Fibroblast of peridontal ligament (primary cell): ENCODE measurements around the gene P2RY2.

Experiments used
- DNase-seq: peaks from one replicate; pipeline ENCODE4 v3.0.0-alpha.2; 2010; ENCODE audit errors: extremely low read depth

The P2RY2 gene

DNA sequence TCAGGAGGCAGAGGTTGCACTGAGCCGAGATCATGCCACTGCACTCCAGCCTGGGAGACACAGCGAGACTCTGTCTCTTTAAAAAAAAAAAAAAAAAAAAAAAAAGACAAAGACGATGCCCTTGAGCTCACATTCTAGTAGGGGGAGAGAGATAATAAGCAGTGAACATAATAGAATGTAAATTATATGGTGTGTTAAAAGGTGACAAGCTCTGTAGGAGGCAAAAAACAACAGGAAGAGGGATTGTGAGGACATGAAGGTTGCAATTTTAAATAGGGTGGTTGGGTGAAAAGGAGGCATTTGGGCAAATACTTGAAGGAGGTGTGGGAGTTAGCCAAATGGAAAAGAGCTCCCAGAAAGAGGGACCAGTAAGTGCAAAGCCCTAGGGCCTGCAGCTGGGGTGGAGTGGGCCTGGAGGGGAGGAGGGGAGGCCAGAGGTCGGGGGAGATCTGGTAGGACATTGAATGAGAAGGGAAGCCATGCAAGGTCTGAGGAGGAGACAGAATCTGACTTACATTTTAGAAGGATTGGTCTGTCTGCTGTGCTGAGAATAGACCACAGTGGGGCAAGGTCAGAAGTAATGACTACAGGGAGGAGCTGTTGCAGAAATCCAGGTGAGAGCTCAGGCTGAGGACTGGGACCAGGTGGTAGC, 26.6 kb downstream of the P2RY2 start:
- DNase-seq: no peak

DNA sequence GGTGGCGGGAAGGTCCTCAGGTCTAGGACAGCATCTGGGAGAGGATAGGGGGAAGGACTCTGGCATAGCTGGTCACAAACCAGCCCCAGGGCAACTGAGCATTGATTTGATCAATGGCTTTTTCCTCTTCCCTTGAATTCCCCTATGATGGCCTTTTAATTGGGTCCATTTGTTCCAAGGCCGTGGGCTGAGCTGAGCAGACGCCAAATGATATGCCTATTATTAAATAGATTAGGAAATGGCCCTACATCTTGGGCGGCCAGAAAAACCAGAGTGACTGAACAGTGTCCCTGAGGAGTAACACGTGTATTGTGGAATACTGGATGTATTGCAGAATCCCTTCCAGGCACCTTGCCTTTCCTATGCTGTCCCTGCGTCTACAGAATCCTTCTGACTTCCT, 27.4 kb downstream of the P2RY2 start:
- DNase-seq: no peak

DNA sequence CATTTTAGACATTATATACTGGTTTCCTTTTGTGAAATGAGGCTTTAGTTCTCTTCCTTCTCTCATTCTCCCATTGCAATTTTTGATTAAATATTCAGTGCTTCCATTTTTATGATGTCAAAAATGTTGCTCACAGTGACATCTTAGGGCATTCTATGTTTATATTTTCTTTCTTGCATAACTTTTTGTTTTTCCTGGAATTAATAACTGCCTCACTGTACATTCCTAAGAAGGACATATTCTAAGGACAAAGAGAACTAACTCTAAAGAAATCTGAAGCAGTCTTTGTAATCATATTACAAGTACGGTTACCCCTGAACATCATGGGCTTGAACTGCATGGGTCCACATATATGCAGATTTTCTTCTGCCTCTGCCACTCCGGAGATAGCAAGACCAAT, 28.2 kb downstream of the P2RY2 start:
- peak; percentile 30 for DNase-seq

DNA sequence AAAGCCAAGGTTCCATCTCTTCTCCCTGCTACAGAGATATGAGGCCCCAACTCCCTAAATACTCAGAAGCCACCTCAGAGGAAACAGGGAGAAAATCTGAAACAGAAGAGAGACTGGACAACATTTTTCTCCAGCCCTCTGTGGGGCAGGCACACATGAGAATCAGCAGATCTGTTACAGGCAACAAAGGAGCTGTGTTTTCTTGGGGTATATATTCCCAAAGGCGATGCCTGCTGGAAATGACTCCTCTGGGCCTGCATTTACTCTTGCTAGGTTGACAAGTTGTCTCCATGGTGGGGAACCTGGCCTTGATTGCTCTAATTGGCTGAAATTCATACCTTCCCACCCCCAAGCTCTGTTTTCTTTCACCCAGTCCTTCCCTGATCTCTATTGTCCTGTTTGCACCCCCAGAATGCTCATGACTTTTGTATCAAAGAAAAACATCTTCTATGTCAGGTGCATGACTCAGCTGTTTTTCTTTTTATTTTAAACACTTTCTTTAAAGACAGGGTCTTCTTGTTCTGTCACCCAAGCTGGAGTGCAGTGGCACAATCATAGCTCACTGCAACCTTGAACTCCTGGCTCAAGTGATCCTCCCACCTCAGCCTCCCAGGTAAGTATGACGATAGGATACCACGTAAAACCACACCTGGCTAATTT, 30.6 kb downstream of the P2RY2 start:
- DNase-seq: no peak

DNA sequence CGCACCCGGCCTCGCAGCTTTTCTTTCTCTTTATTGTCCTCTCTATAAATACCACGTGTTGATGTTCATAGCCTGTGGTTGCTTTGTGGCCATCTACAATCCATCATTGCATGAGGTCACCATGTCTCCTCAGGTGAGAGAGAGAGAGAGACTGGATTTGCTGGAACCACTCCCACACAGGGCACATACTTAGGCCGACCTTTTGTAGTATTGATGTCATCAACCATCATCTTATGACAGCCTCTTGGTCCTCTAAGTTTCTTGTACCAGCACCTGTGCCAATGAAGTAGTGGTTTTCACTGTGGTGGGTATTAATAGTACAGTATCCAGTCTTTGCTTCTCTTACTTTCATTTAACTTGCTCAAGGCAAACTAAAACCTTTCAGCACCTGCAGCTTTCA, 31.2 kb downstream of the P2RY2 start:
- DNase-seq: no peak

DNA sequence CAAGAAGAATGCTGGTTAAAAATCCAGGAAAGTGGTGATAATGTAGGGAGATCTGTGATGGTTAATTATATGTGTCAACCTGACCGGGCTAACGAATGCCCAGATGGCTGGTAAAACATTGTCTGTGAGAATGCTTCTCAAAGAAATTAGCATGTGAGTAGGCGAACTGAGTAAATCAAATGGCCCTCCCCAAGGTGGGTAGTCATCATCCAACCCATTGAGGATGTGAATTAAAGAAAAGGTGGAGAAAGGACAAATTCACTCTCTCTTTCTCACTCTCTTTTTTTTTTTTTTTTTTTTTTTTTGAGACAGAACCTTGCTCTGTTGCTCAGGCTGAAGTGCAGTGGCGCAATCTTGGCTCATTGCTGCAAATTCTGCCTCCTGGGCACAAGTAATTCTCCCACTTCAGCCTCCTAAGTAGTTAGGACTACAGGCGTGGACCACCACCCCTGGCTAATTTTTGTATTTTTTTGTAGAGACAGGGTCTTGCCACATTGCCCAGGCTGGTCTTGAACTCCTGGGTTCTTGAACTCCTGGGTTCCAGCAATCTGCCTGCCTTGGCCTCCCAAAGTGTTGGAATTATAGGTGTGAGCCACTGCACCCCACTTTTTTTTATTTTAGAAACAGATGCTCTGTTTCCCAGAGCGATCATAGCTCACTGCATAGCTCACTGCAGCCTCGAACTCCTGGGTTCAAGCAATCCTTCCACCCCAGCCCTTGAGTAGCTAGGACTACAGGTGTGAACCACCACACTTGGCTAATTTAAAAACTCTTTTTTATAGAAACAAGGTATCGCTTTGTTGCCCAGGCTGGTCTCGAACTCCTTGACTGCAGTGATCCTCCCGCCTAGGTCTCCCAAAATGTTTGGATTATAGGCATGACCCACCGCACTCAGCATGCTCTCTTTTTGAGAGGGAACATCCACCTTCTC, 32.0 kb downstream of the P2RY2 start:
- no peak for DNase-seq

DNA sequence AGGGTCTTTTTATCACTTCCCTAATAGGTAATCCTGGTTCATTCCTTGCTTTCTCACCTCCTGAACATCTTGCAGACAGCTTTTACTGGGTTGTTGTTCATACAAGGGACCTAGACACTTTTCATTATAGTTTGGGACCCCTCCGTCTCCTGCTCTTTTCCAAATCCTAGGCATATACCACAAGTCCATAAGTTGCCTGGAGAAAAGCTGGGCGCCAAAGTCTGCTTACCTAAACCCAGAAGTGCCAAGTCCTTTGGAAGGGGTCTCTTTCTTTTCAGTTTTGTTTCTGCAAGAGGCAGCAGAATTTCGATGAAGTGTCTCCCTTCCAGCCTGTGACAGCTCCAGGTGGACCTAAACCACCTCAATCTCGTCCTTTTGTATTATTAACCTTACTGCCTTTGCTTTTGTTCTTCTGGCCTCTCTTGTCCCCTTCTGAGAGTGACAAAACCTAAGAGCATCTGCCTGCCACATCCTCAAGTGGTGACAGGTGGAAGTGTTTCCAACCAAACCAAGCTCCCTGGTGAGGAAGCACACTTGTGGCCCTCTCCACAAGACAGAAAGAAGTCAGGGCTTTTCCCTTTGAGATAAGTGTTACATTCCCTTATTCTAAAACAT, 34.6 kb downstream of the P2RY2 start:
- no peak for DNase-seq

DNA sequence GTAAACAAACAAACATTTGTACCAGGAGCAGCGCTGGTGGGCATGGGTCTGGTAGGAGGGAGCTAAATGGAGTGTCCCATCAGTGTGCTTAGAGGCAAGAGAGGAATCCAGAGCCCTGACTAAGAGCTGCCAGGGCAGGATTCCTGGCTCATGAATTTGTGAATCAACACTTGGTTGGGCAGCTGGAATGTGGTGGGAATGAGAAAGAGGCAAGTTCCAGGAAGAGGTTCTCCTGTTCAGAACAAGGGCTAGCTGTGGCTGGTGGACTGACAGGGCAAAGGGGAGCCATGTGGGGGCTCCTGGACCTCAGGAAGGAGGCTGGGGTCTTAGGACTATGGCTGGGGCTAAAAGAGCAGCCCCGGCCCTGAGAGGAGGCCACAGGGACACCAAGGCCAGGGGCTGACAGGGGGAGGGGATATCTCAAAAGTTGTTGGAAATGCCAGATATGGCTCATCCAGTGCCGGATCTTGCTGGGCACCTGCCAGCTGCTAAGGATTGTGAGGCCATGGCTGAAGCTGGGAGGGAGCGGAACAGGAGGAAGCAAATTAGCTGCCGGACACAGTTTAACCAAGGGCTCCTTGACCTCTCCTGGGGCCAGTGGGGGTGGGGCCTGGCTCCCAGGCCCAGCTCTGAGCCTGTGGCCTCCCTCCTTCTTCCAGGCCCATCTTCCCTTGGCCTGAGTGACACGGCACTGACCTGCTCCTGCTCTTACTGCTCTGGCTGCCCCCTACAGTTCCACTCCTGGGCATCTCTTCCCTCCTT, 39.4 kb downstream of the P2RY2 start:
- DNase-seq: peak; percentile 98

DNA sequence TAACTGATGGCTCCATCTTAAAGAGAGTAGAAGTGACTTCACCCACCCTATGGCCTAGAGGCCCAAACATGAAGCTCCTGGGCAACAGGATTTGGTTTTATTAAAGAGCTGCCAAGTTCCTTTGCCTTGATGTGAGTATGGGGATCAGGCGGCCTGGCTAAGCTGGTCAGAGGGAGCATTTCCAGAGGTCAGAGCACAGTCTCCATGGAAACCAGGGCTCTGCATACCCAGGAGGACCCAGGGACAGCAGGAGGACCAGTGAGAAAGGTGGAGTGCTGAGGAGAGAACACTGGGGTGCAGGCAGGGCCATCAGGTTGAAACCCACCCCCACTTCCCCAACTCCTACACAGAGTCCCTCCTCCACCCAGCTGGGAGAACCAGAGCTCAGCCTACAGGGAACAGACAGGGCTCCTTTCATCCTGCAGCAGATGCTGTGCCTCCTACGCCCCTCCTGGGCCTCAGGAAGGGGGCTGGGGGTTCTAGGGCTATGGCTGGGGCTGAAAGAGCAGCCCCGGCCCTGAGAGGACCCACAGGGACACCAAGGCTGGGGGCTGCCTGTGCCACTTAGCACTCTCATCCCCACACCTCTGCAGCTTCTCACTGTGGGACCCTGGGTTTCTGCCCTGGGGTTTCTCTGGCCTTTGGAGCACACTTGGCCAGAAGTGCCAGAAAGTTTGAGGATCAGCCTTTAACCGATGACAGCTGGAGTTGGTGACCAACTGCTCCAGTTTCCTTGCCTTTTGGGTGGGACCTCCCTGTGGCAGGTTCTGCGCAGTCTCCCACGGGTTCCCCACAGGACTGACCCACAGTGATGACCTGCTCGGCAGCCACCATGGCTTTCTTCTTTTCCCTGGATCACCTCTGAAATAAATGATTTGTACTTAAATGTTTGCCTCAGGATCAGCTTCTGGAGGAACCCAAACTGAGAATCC, 40.3 kb downstream of the P2RY2 start:
- no peak for DNase-seq

DNA sequence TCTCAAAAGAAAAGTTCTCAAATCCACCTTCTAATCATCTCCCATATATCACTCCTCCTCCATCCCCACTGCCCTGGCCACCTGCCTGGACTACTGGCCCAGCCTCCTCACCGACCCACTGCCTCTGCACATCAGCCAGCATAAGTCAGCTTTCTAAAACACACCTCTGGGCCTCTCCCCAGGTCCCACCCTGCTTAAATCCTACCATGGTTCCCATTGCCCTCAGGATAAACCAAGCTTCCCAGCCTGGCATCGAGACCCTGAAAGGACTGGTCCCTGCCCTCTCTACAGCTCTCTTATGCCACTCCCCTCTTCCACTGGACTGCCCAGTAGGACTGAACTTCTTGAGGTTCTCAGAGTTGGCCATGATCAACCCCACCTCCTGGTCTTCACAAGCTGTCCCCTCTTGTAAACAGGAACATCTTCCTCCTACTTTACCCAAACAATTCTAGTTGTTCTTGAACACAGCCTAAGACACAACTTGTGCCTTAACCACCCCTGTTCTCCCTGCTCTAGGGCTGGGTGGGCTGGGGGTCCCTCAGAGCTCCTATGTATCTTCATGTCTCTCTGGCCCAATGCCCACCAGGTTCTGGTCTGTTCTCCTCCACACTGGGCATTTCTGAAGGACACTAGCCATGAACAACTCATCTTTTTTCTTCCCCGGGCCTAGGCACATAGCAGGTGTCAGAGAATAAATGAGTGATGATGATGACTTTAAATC, 41.5 kb downstream of the P2RY2 start:
- DNase-seq: no peak

DNA sequence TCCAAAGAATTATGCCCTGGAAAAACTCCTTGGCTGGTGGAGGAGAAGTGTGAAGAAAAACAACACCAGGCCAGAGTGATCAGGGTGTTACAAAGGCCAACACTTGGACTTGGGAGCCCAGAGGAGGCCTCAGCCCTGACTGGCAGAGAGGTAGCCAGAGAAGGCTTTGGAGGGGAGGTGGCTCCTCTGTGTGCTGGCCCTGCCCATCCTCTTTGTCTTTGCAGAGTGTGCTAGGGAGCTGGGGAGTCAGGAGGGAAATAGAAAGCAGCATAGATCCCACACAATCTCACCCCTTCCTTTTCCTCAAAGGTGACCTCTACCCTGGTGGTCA, 42.0 kb downstream of the P2RY2 start:
- DNase-seq: no peak

DNA sequence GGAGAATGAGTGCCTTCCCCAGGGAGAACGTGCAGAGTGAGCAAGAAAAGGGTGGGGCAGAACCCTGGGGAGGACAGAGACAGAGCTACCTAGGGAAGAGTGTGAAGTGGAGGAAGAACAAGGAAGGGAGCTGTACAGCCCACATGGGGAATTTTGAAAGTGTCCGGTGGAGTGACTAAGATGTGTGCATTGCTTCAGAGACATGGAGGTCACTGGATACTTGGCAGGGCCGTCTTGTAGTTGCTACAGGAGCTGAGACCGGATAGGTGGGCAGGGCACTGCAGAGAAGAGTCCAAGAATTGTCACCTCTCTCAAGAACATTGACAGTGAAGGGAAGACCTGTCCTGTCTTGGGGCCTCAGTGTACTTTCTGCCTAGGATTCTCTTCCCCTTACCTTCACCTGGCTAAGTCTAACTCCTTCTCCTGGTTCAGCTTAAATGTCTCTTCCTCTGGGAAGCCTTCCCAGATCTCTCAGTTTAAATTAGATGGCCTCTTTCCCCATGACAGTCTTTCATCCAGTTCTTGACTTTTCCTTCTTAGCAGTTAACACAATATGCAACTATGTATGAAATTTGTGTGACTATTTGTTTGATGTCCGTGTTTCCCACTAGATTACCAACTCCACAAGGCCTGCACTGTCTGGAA, 44.9 kb downstream of the P2RY2 start:
- no peak for DNase-seq

DNA sequence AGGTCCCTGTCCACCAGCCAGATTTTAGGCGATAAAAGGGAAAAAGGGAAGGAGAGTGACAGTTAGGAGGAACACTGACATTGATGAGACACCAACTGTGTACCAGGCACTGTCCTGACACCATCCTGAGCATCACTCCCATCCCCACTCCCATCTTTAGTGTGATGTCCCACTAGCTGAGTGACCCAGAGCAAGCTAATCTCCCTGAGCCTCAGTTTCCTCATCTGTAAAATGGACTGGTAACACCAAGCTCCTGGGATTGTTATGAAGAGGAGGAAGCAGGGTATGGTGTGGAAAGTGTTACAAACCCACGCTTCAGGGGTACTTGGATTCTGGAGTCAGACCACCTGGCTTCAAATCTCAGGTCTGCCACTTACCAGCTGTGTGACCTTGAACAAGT, 45.6 kb downstream of the P2RY2 start:
- DNase-seq: no peak

DNA sequence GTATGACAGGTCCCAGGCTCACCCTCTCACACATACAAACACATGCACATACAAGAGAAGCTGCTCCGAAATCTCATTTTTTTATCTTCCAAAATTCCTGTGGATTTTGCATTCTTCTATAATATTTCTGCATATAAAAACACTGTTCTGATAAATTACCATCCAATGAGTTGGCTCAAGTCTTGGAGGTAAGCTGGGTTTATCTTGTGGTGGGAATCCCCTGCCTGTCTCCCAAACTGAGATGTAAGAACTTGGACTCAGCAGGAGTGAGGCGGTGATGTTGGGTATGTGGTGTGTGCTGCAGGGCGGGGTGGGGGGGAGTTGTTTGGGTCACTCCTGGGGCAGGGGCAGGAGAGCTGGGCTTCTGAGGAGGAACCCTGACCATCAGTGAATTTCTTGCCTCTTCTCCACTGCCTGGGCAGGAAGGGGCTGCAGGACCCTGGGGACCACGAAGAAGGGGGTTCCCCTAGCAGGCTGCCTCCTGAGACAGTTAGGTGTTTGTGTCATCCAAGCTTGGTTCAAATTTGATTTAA, 47.3 kb downstream of the P2RY2 start:
- no peak for DNase-seq

DNA sequence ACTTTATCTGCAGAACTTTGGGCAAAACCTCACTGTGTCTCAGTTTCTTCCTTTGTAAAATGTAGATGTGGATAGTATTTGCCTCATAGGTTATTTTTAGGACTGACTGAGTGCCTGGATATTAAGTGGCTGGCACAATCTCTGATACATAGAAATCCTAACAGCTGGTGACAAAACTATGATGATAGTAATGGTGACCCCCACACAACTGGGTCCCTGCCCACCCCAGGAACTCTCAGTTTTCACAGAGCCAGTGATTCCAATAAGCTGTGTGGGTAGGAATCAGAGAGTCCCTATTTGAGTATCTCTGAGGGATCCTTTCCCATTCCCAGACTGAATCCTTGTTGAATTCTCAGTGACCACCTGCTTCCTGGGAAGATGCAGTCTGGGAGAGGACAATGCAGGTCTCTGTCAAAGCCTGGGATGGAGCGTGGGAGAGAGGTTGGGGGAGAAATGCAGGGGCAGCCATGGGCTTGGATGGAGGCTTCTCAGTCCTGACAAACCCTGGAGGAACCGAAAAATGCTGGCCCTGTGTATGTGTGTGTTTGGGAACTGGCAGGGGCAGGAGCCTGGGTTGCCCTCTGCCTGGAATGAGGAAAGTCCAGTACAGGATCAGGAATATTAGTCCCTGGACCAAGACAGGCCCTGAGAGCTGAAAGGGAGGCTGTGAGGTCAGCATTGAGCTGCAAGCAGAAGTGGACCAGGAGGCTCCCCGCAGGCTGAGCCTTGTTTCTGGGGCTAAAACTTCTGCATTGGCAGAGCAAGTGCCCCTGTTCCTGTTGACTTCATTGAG, 48.0 kb downstream of the P2RY2 start:
- DNase-seq: no peak

DNA sequence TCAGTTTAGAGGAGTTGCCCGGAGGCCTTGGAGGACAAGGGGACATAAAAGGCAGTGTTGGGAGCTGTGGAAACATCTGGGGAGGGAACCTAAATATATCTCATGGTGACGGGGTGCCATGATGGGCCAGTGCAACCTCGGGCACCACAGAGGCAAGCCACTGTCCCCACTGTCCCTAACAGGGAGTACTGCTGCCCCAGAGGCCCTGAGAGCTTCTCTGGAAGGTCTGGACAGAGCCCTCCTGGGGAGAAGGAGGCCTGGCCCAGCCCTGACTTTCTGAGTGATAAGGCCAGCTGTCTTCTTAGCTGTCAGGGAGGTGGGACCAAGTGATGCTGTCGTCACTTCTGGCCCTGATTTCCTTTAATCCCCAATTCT, 48.6 kb downstream of the P2RY2 start:
- DNase-seq: no peak

DNA sequence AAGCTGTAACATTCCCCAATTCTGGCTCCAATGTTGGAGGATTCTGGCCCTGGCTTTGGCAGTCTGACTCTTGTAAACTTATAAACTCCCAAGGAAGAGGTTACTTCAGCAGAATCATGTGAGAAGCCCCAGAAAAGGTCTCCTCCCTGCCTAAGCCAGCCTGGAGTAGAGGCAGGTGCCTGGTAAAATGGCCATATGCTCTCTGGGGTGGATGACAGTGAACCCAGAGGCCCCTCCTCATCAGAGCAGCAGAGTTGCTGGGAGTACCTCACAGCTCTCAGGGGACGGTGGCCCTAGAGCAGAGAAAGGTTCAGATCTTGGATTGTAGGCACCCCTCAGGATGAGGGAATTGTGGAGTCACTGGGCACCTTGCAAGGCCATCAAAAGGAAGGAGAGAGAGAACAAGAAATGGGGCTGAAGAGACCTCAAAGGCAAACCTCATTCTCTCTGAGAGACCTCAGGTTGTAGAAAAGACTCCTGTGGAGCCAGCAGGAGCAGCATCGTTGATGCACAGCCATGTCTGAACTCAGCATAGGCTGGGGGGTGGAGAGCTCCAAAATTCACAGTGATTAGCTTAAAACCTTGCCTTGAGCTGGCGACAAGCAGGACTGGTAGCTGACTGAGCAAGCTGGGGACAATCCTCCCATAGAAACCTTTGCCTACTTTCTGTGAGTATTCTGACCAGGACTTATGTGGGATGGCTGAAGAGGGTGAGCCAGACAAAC, 49.2 kb downstream of the P2RY2 start:
- no peak for DNase-seq
